ENCODE results near the gene OR2T3. TPM values are rescaled to one million over a fixed set of nuclear protein-coding genes. Genes with fewer than 3 reads are reported as not detected.
"Not testable (repeated sequence)": the region's sequence is repeated elsewhere in the genome, so short reads cannot be mapped to it uniquely, and the experiment has no call there.

OR2T3 gene
- total RNA-seq, 1 donor from 2014 or later = 1.00 TPM

- Mint-ChIP-seq H3K4me3 (peak within 1 kb of the TSS; percentile 4), H3K4me1 (peaks cover 40% of the 10 kb centered on the region), H3K27ac (peak within 1 kb of the TSS; percentile 73)
- DNase-seq; CTCF ChIA-PET; H3K27me3 Mint-ChIP-seq; intact Hi-C loops (cut with micrococcal nuclease); ATAC-seq (ENCODE audit: low read depth); H3K36me3 Mint-ChIP-seq (ENCODE audit: low read depth); POLR2A ChIA-PET; H3K9me3 Mint-ChIP-seq: not testable (repeated sequence)
These were observed 27.8 kb upstream of the OR2T3 start, which contains the start of gene OR2T2 for GRCh38 chr1:248445399-248445798. TSS of gene OR2T2 (plus strand) at chr1:248445637. CDS start at chr1:248452798, 7,161 bp downstream.

DNA sequence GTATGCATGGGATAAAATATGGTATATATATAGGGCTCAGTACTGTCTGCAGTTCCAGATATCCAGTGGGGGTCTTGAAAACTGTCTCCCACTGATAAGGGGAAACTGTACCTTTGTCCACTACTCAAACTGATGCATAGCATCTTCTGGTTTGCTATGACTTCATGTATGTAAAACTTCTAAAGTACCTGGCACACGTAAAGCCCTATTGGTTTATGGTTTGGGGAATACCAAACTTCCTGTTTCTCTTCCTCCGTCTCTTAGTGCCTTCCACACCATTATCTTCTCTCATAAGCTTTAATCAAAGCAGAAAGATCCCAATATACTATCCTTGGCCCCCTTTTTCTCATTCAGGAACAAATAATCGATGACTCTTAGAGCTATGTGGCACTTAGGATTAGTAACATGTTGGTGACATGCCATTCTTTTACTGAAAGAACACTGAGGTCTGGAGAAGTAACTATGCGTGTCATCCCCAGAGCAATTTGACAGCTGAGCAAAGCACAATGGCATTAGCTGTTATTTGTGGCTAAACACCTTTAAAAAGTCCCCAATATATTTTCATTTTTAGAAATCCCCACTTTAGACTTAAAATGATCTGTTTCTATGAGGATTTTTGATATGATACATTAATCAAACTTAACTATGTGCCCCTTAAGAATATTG, 24.6 kb upstream of the OR2T3 start:
- CTCF ChIA-PET; H3K36me3 Mint-ChIP-seq (ENCODE audit: low read depth); intact Hi-C loops (cut with micrococcal nuclease); H3K9me3 Mint-ChIP-seq; H3K27me3 Mint-ChIP-seq; H3K4me3 Mint-ChIP-seq; POLR2A ChIA-PET; DNase-seq; H3K27ac Mint-ChIP-seq: not testable (repeated sequence)
- peaks cover 42% of the 10 kb centered on the region for H3K4me1 Mint-ChIP-seq
- ATAC-seq (ENCODE audit: low read depth) = peak; percentile 85

DNA sequence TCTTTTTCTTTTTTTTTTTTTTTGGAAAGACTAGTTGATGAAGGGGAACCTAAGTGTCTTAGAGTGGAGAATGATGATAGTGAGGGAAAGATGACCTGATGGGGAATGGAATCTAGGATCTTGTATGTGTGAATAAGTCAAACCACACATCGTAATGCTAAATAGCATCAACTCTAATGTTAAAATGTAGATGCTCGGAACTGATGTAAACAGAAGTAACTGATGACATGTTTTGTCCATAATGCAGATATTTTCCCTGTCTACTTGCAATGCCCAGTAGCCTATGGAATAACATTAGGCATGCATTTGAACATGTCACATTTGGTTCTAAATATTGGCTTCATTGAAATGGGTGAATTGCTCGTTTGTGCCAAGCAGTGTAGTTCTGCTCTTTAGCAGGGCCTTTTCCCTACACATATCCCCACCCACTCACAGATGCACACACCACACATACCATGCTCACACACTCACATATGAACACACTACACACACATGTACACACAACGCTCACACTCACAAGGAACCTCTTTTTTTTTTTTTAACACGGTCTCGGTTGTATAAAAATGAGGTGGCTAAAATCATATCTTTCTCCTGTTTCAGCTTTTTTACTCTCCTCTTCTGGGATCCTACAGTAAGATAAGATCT, 23.2 kb upstream of the OR2T3 start:
- peak overlapping the region; percentile 86 for H3K27ac Mint-ChIP-seq
- POLR2A ChIA-PET; H3K27me3 Mint-ChIP-seq; H3K36me3 Mint-ChIP-seq (ENCODE audit: low read depth); DNase-seq; H3K9me3 Mint-ChIP-seq; ATAC-seq (ENCODE audit: low read depth); CTCF ChIA-PET; intact Hi-C loops (cut with micrococcal nuclease): not testable (repeated sequence)
- H3K4me1 Mint-ChIP-seq = peaks cover 33% of the 10 kb centered on the region
- H3K4me3 Mint-ChIP-seq = peak overlapping the region; percentile 62

GRCh38 chr1:248450466-248451145, 22.5 kb upstream of the OR2T3 start:
- POLR2A ChIA-PET; H3K27me3 Mint-ChIP-seq; intact Hi-C loops (cut with micrococcal nuclease); H3K9me3 Mint-ChIP-seq; DNase-seq; CTCF ChIA-PET; H3K36me3 Mint-ChIP-seq (ENCODE audit: low read depth): not testable (repeated sequence)
- peak; percentile 14 for ATAC-seq (ENCODE audit: low read depth)
- Mint-ChIP-seq H3K4me1 (peaks cover 27% of the 10 kb centered on the region), H3K4me3 (peak overlapping the region; percentile 62), H3K27ac (peak overlapping the region; percentile 86)

GRCh38 chr1:248453619-248454018, 19.5 kb upstream of the OR2T3 start:
- H3K27ac Mint-ChIP-seq; H3K36me3 Mint-ChIP-seq (ENCODE audit: low read depth); ATAC-seq (ENCODE audit: low read depth); H3K9me3 Mint-ChIP-seq; POLR2A ChIA-PET; CTCF ChIA-PET; H3K4me1 Mint-ChIP-seq; H3K4me3 Mint-ChIP-seq; H3K27me3 Mint-ChIP-seq; DNase-seq; intact Hi-C loops (cut with micrococcal nuclease): not testable (repeated sequence)

- intact Hi-C loops (cut with micrococcal nuclease) = loop anchor here (5.0 kb wide), 1 partner anchor 177 kb away; no protein-coding TSS in a partner anchor
These were observed 18.1 kb upstream of the OR2T3 start for GRCh38 chr1:248455045-248455444.

DNA sequence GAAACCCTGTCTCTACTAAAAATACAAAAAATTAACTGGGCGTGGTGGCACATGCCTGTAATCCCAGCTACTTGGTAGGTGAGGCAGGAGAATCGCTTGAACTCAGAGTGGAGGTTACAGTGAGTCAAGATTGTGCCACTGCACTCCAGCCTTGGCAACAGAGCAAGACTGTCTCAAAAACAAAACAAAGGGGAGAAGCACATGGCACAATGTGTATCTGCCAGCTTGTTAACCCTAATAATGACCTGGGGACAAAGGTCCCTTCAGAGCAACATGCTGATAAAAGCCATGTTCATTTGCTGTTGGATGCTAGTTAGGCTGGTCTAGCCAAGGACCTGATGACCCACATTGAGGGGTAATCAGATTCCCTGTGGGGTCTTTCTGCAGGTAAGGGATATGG, 16.5 kb upstream of the OR2T3 start:
- intact Hi-C loops (cut with micrococcal nuclease) = loop anchor here (5.0 kb wide), 1 partner anchor 176 kb away; no protein-coding TSS in a partner anchor
- H3K9me3 Mint-ChIP-seq; H3K4me1 Mint-ChIP-seq; H3K4me3 Mint-ChIP-seq; H3K36me3 Mint-ChIP-seq (ENCODE audit: low read depth); POLR2A ChIA-PET; DNase-seq; ATAC-seq (ENCODE audit: low read depth); CTCF ChIA-PET; H3K27ac Mint-ChIP-seq; H3K27me3 Mint-ChIP-seq: not testable (repeated sequence)

More at GRCh38 chr1:248455045-248455444, 18.1 kb upstream of the OR2T3 start:
- H3K27me3 Mint-ChIP-seq; H3K4me1 Mint-ChIP-seq; CTCF ChIA-PET; H3K36me3 Mint-ChIP-seq (ENCODE audit: low read depth); ATAC-seq (ENCODE audit: low read depth); H3K9me3 Mint-ChIP-seq; H3K4me3 Mint-ChIP-seq; POLR2A ChIA-PET; H3K27ac Mint-ChIP-seq; DNase-seq: not testable (repeated sequence)

- H3K36me3 Mint-ChIP-seq (ENCODE audit: low read depth); H3K9me3 Mint-ChIP-seq; H3K4me3 Mint-ChIP-seq; H3K27ac Mint-ChIP-seq; DNase-seq; ATAC-seq (ENCODE audit: low read depth); CTCF ChIA-PET; POLR2A ChIA-PET; H3K27me3 Mint-ChIP-seq; H3K4me1 Mint-ChIP-seq: not testable (repeated sequence)
- intact Hi-C loops (cut with micrococcal nuclease) = loop anchor here (5.0 kb wide), 1 partner anchor 173 kb away; no protein-coding TSS in a partner anchor
These were observed 14.0 kb upstream of the OR2T3 start for GRCh38 chr1:248459117-248459516.

- POLR2A ChIA-PET = no interaction called here
- CTCF ChIA-PET = no interaction called here
- Mint-ChIP-seq H3K27me3 (no peaks in the 10 kb centered on the region), H3K27ac (no peak overlapping the region), H3K4me3 (no peak overlapping the region), H3K4me1 (no peaks in the 10 kb centered on the region), H3K36me3 (ENCODE audit: low read depth) (no peaks in the 10 kb centered on the region), H3K9me3 (no peaks in the 10 kb centered on the region)
- TF ChIP-seq CTCF (IDR thresholded peaks at IDR 0.05) = no peak
- intact Hi-C loops (cut with micrococcal nuclease) = no loop called here
- DNase-seq (no peak), ATAC-seq (ENCODE audit: low read depth) (no peak)
These were observed 2.0 kb upstream of the OR2T3 start for GRCh38 chr1:248471154-248471553.

DNA sequence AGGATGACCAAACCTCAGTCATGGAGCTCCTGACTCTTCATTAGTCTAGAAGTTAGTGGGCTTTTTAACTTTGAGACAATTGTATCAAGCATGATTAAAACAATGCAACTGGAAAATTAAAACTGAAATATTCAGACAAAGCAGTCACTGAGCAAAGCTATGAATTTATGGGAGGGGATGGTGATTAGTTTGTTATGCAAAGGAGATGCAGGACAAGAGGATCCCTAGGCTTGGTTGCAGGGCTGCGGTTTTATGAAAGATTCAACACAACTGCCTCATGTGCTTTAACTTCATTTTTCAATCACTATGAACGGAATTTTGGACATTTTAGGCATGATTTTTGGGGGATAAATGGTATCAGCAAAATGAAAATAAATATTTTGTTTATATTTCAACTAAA, 1.0 kb upstream of the OR2T3 start:
- H3K9me3 Mint-ChIP-seq; intact Hi-C loops (cut with micrococcal nuclease); H3K27me3 Mint-ChIP-seq; ATAC-seq (ENCODE audit: low read depth); H3K4me3 Mint-ChIP-seq; H3K36me3 Mint-ChIP-seq (ENCODE audit: low read depth); CTCF ChIA-PET; DNase-seq; POLR2A ChIA-PET; H3K27ac Mint-ChIP-seq; H3K4me1 Mint-ChIP-seq: not testable (repeated sequence)

DNA sequence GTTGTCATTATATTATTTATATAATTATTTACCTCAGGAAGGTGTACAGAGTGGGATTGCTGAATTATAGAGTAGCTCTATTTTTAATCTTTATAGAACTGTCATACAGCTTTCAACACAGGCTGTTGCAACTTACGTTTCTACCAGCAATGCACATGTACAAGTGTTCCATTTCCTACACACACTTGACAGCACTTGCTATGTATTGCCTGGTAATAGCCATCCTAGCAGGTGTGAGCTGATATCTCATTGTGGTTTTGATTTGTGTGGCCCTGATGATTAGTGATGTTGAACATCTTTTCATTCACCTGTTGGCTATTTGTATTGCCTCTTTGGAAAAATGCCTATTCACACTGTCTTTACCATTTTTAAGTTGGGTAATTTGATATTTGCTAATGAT, 2.5 kb downstream of the OR2T3 start:
- H3K4me1 Mint-ChIP-seq; CTCF ChIA-PET; H3K36me3 Mint-ChIP-seq (ENCODE audit: low read depth); ATAC-seq (ENCODE audit: low read depth); intact Hi-C loops (cut with micrococcal nuclease); DNase-seq; H3K27ac Mint-ChIP-seq; H3K9me3 Mint-ChIP-seq; H3K4me3 Mint-ChIP-seq; H3K27me3 Mint-ChIP-seq; POLR2A ChIA-PET: not testable (repeated sequence)

Data from activated B cell treated with CpG ODN at 0.5 μM for 24 hours (primary cell).